Fibroblast of lung (primary cell): ENCODE results near the gene CEP85.

Experiments used
- EZH2 ChIP-seq: IDR thresholded peaks from 2 replicates; pipeline ENCODE4 v1.5.1; 2012; ENCODE audit warnings: low read length, control low read depth, mild to moderate bottlenecking; ENCODE audit errors: missing control alignments
- TF ChIP-seq, protein P1 (sequence below), 2 donors: IDR thresholded peaks in 1 of 2; conservative IDR thresholded peaks in 1 of 2; 1 replicate in 1 of 2; 2 replicates in 1 of 2; pipeline ENCODE4 v1.5.1; 2011 to 2012; ENCODE audit warnings: low read length in 2 of 2, control low read depth in 1 of 2, inconsistent platforms in 1 of 2, low read depth in 1 of 2, mild to moderate bottlenecking in 1 of 2

DNA sequence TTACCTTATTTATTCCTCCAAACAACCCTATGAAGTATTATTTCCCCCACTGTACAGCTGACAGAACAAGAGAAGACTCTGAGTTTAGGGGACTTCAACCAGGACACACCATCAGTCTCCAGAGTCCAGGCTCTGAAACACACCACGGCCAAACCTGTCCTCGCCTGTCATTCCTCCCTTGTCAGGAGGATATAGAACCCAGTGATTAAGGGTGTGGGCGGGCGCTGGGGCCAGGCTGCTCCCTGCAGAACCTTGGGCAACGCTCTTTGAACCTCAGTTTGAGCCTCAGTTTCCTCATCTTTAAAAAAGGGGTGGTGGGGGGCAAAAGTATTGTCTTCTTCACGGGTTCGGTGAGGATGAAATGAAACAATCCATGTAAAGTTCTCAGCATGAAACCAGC is 9.4 kb upstream of the CEP85 start:
- TF ChIP-seq, protein P1, sequence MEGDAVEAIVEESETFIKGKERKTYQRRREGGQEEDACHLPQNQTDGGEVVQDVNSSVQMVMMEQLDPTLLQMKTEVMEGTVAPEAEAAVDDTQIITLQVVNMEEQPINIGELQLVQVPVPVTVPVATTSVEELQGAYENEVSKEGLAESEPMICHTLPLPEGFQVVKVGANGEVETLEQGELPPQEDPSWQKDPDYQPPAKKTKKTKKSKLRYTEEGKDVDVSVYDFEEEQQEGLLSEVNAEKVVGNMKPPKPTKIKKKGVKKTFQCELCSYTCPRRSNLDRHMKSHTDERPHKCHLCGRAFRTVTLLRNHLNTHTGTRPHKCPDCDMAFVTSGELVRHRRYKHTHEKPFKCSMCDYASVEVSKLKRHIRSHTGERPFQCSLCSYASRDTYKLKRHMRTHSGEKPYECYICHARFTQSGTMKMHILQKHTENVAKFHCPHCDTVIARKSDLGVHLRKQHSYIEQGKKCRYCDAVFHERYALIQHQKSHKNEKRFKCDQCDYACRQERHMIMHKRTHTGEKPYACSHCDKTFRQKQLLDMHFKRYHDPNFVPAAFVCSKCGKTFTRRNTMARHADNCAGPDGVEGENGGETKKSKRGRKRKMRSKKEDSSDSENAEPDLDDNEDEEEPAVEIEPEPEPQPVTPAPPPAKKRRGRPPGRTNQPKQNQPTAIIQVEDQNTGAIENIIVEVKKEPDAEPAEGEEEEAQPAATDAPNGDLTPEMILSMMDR (conservative IDR thresholded peaks at IDR 0.05 in 1 of 2, IDR thresholded peaks at IDR 0.05 in 1 of 2; ENCODE audit: low read depth in 1 of 2, low read length in 2 of 2): no peak
- no peak for TF ChIP-seq EZH2
